H9 (cell line): ENCODE data around the gene BRD1. TPM values are rescaled to one million over a fixed set of nuclear protein-coding genes. Genes with fewer than 3 reads are reported as not detected.

Source experiments
- DNase-seq: peaks from one replicate; pipeline ENCODE4 v3.0.0-alpha.2; 2017
- H2AFZ ChIP-seq: one replicate; pipeline ENCODE4 v1.6.1; 2013; ENCODE audit warnings: mild to moderate bottlenecking, low read length, control low read depth, moderate library complexity
- H2AK5ac ChIP-seq: 2 replicates; pipeline ENCODE4 v1.6.1; 2013; ENCODE audit warnings: low read length, control low read depth, mixed read lengths; ENCODE audit not compliant: insufficient read length
- H2BK120ac ChIP-seq: one replicate; pipeline ENCODE4 v1.6.1; 2013; ENCODE audit warnings: low read depth, mild to moderate bottlenecking, low read length, control low read depth, inconsistent platforms; ENCODE audit not compliant: poor library complexity, severe bottlenecking
- H2BK12ac ChIP-seq: 2 replicates; pipeline ENCODE4 v1.6.1; 2013; ENCODE audit warnings: low read length, control low read depth, mixed read lengths, low read depth; ENCODE audit not compliant: insufficient read length
- H2BK15ac ChIP-seq: 2 replicates; pipeline ENCODE4 v1.6.1; 2013; ENCODE audit warnings: low read depth, low read length, control low read depth
- H2BK20ac ChIP-seq: one replicate; pipeline ENCODE4 v1.6.1; 2013; ENCODE audit warnings: low read depth, mild to moderate bottlenecking, low read length, control low read depth, inconsistent platforms; ENCODE audit not compliant: poor library complexity, severe bottlenecking
- H2BK5ac ChIP-seq: 2 replicates; pipeline ENCODE4 v1.6.1; 2013; ENCODE audit warnings: low read length, control low read depth, mixed read lengths; ENCODE audit not compliant: insufficient read length
- H3K14ac ChIP-seq: 2 replicates; pipeline ENCODE4 v1.6.1; 2013; ENCODE audit warnings: low read length, control low read depth; ENCODE audit not compliant: insufficient read depth
- H3K18ac ChIP-seq: 2 replicates; pipeline ENCODE4 v1.6.1; 2013; ENCODE audit warnings: low read depth, mild to moderate bottlenecking, mixed read lengths, low read length, control low read depth; ENCODE audit not compliant: insufficient read length
- H3K23ac ChIP-seq: 2 replicates; pipeline ENCODE4 v1.6.1; 2013; ENCODE audit warnings: low read length, control low read depth, mixed read lengths, low read depth; ENCODE audit not compliant: insufficient read length
- H3K23me2 ChIP-seq: 2 replicates; pipeline ENCODE4 v1.6.1; 2013; ENCODE audit warnings: low read depth, mild to moderate bottlenecking, mixed read lengths, low read length, control low read depth; ENCODE audit not compliant: insufficient read length, poor library complexity, severe bottlenecking
- H3K27ac ChIP-seq: 2 replicates; pipeline ENCODE4 v1.5.1; 2013; ENCODE audit warnings: low read length, control low read depth, mixed read lengths, low read depth; ENCODE audit not compliant: insufficient read length
- H3K27me3 ChIP-seq: 2 replicates; pipeline ENCODE4 v1.6.1; 2013; ENCODE audit warnings: low read length, control low read depth, inconsistent platforms; ENCODE audit not compliant: insufficient read depth
- H3K4ac ChIP-seq: 2 replicates; pipeline ENCODE4 v1.6.1; 2013; ENCODE audit warnings: low read depth, mild to moderate bottlenecking, control low read depth, inconsistent platforms, low read length, moderate library complexity
- H3K4me1 ChIP-seq: 2 replicates; pipeline ENCODE4 v1.6.1; 2013; ENCODE audit warnings: low read length, control low read depth, inconsistent platforms; ENCODE audit not compliant: insufficient read depth
- H3K4me2 ChIP-seq: 2 replicates; pipeline ENCODE4 v1.6.1; 2013; ENCODE audit warnings: low read length, control low read depth, mixed read lengths; ENCODE audit not compliant: insufficient read length, insufficient read depth
- H3K56ac ChIP-seq: 2 replicates; pipeline ENCODE4 v1.6.1; 2013; ENCODE audit warnings: low read depth, mild to moderate bottlenecking, mixed read lengths, low read length, control low read depth; ENCODE audit not compliant: insufficient read length
- H3K79me1 ChIP-seq: 2 replicates; pipeline ENCODE4 v1.6.1; 2013; ENCODE audit warnings: low read depth, mild to moderate bottlenecking, moderate library complexity, low read length, control low read depth, inconsistent platforms; ENCODE audit not compliant: insufficient read depth, poor library complexity, severe bottlenecking
- H3K79me2 ChIP-seq: 2 replicates; pipeline ENCODE4 v1.6.1; 2013; ENCODE audit warnings: low read length, control low read depth, inconsistent platforms; ENCODE audit not compliant: insufficient read depth
- H3K9ac ChIP-seq: 2 replicates; pipeline ENCODE4 v1.6.1; 2013; ENCODE audit warnings: low read length, control low read depth, mixed read lengths; ENCODE audit not compliant: insufficient read length; ENCODE audit errors: extremely low read depth
- H3K9me3 ChIP-seq: one replicate; pipeline ENCODE4 v1.6.1; 2013; ENCODE audit warnings: low read depth, low read length, inconsistent platforms; ENCODE audit not compliant: control insufficient read depth
- H3T11ph ChIP-seq: one replicate; pipeline ENCODE4 v1.6.1; 2013; ENCODE audit warnings: mild to moderate bottlenecking, low read length, control low read depth, inconsistent platforms
- H4K20me1 ChIP-seq: one replicate; pipeline ENCODE4 v1.6.1; 2013; ENCODE audit not compliant: control insufficient read depth, insufficient read length, insufficient read depth
- H4K5ac ChIP-seq: 2 replicates; pipeline ENCODE4 v1.6.1; 2013; ENCODE audit warnings: low read depth, mild to moderate bottlenecking, mixed read lengths, low read length, control low read depth; ENCODE audit not compliant: insufficient read length
- H4K8ac ChIP-seq: replicated peaks from 2 replicates; pipeline ENCODE4 v1.6.1; 2013; ENCODE audit warnings: low read length, control low read depth, mixed read lengths, low read depth; ENCODE audit not compliant: insufficient read length
- H4K91ac ChIP-seq: 2 replicates; pipeline ENCODE4 v1.6.1; 2013; ENCODE audit warnings: low read depth, mild to moderate bottlenecking, moderate library complexity, mixed read lengths, low read length, control low read depth; ENCODE audit not compliant: insufficient read length
- H3K27ac Mint-ChIP-seq, 3 experiments: 2 replicates in 2 of 3; 3 replicates in 1 of 3; pipeline ENCODE4 v1.8.0; 2020 to 2021; ENCODE audit warnings: mixed read lengths in 3 of 3, mild to moderate bottlenecking in 1 of 3, moderate library complexity in 1 of 3
- H3K27me3 Mint-ChIP-seq: 2 replicates; pipeline ENCODE4 v1.8.0; 2021; ENCODE audit warnings: low read depth, mild to moderate bottlenecking, moderate library complexity, mixed read lengths
- H3K36me3 Mint-ChIP-seq, 3 experiments: 2 replicates in 2 of 3; 3 replicates in 1 of 3; pipeline ENCODE4 v1.8.0; 2020 to 2021; ENCODE audit warnings: low read depth in 3 of 3, mixed read lengths in 3 of 3; ENCODE audit not compliant: insufficient read depth in 1 of 3
- H3K4me1 Mint-ChIP-seq, 2 experiments: 2 replicates each; pipeline ENCODE4 v1.8.0; 2020; ENCODE audit warnings: mixed read lengths in 2 of 2
- H3K4me3 Mint-ChIP-seq, 2 experiments: 2 replicates in 1 of 2; 3 replicates in 1 of 2; pipeline ENCODE4 v1.8.0; 2020 to 2021; ENCODE audit warnings: mild to moderate bottlenecking in 2 of 2, mixed read lengths in 2 of 2, moderate library complexity in 1 of 2
- H3K9me3 Mint-ChIP-seq, 2 experiments: 2 replicates in 1 of 2; 3 replicates in 1 of 2; pipeline ENCODE4 v1.8.0; 2020; ENCODE audit warnings: mild to moderate bottlenecking in 2 of 2, mixed read lengths in 2 of 2, moderate library complexity in 1 of 2
- WGBS: extraction: QIAGEN DNeasy Blood & Tissue Kit; methylation state at CpG from one replicate; pipeline ENCODE4 v1.1.7; 2013; ENCODE audit warnings: missing lambda C conversion rate, low lambda C conversion rate, mixed read lengths; ENCODE audit not compliant: insufficient read length; ENCODE audit errors: extremely low coverage; 5-methylcytosine and 5-hydroxymethylcytosine counted together
- total RNA-seq: library from RNA; stranded (reverse); gene quantifications from 2 replicates; pipeline ENCODE4 v1.2.1, GENCODE V29; 2021
- TF ChIP-seq, protein P1 (sequence below): fragments of 200-600 bp; sonication (generic); conservative IDR thresholded peaks from 3 replicates; pipeline ENCODE4 v1.8.0; 2021; ENCODE audit warnings: antibody characterized with exemption, mild to moderate bottlenecking

Gene BRD1
- total RNA-seq, 1 experiment from 2014 or later = 51.3 TPM

DNA sequence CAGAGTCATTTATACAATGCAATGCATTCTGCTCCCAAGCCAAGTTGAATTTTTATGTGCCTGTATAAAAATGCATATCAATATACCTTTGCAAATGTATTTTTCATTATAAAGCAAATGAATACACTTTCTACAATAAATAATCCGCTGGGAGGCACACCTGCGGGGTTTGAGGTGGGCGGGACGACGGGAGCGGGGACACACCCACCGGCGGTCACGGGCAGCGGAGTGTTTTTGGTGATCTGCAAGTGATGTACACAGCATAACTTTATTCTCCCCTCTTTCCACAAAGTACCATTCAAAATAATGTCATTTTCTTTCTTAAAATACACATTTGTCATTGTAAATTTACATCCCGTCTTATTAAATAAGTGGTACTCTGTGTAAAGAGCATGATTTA, 54.1 kb downstream of the BRD1 start:
- Histone ChIP-seq H2BK120ac (no peak overlapping the region), H4K8ac (no peak overlapping the region), H3K27ac (no peak overlapping the region), H3K27me3 (no peaks in the 10 kb centered on the region), H3K79me2 (no peaks in the 10 kb centered on the region), H3K4me2 (no peak overlapping the region), H4K20me1 (no peaks in the 10 kb centered on the region), H2BK20ac (no peak overlapping the region), H3K14ac (no peak overlapping the region), H3K23me2 (no peaks in the 10 kb centered on the region), H2AK5ac (no peak overlapping the region), H3K9me3 (no peaks in the 10 kb centered on the region), H2BK12ac (no peak overlapping the region), H3K4ac (no peak overlapping the region), H3T11ph (no peak overlapping the region), H2BK5ac (no peak overlapping the region), H3K18ac (no peak overlapping the region), H4K91ac (no peak overlapping the region), H3K56ac (no peak overlapping the region), H3K79me1 (no peaks in the 10 kb centered on the region), H3K9ac (no peak overlapping the region), H3K4me1 (no peaks in the 10 kb centered on the region), H2AFZ (no peak overlapping the region), H2BK15ac (no peak overlapping the region), H3K23ac (no peak overlapping the region), H4K5ac (no peak overlapping the region)
- Mint-ChIP-seq H3K27ac (no peak overlapping the region), H3K4me1 (peaks cover 4 to 6% of the 10 kb centered on the region in 2 experiments; a peak in 3 of 4 replicates), H3K36me3 (peaks cover 16 to 49% (median 46%) of the 10 kb centered on the region in 3 experiments; a peak in 6 of 7 replicates), H3K4me3 (no peak overlapping the region), H3K9me3 (no peaks in the 10 kb centered on the region), H3K27me3 (no peaks in the 10 kb centered on the region)
- no CpG with 5 or more reads among the region's 11 CpGs for WGBS
- TF ChIP-seq, protein P1, sequence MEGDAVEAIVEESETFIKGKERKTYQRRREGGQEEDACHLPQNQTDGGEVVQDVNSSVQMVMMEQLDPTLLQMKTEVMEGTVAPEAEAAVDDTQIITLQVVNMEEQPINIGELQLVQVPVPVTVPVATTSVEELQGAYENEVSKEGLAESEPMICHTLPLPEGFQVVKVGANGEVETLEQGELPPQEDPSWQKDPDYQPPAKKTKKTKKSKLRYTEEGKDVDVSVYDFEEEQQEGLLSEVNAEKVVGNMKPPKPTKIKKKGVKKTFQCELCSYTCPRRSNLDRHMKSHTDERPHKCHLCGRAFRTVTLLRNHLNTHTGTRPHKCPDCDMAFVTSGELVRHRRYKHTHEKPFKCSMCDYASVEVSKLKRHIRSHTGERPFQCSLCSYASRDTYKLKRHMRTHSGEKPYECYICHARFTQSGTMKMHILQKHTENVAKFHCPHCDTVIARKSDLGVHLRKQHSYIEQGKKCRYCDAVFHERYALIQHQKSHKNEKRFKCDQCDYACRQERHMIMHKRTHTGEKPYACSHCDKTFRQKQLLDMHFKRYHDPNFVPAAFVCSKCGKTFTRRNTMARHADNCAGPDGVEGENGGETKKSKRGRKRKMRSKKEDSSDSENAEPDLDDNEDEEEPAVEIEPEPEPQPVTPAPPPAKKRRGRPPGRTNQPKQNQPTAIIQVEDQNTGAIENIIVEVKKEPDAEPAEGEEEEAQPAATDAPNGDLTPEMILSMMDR = no peak
- no peak for DNase-seq
